Retinal pigment epithelial cell (primary cell): ENCODE measurements around the gene ZBTB16.

Experiments used
- DNase-seq: peaks from one replicate; pipeline ENCODE4 v3.0.0-alpha.2; 2010; ENCODE audit warnings: low read depth
- H3K4me3 ChIP-seq: 2 replicates; pipeline ENCODE4 v1.5.1; 2011; ENCODE audit warnings: mild to moderate bottlenecking, low read length, control low read depth, moderate library complexity
- CTCF ChIP-seq: conservative IDR thresholded peaks from 2 replicates; pipeline ENCODE4 v1.5.1; 2011; ENCODE audit warnings: low read depth, low read length, control low read depth, inconsistent platforms

The ZBTB16 gene

GRCh38 chr11:114221037-114221436 lies 161.5 kb downstream of the ZBTB16 start:
- H3K4me3 ChIP-seq: no peak overlapping the region

GRCh38 chr11:114225661-114226060 lies 166.2 kb downstream of the ZBTB16 start:
- H3K4me3 ChIP-seq: no peak overlapping the region
- no peak for TF ChIP-seq CTCF
- DNase-seq: no peak

More at GRCh38 chr11:114221037-114221436, 161.5 kb downstream of the ZBTB16 start:
- TF ChIP-seq CTCF: no peak
- DNase-seq: no peak

- no peak overlapping the region for H3K4me3 ChIP-seq
- DNase-seq: no peak
- TF ChIP-seq CTCF: no peak
Observed at GRCh38 chr11:114226356-114226755, 166.8 kb downstream of the ZBTB16 start.

GRCh38 chr11:114228435-114229411 lies 169.2 kb downstream of the ZBTB16 start:
- no peak overlapping the region for H3K4me3 ChIP-seq
- DNase-seq: peak; percentile 27
- no peak for TF ChIP-seq CTCF

- no peak for DNase-seq
- no peak for TF ChIP-seq CTCF
- H3K4me3 ChIP-seq: no peak overlapping the region
Observed at GRCh38 chr11:114230031-114230704, 170.7 kb downstream of the ZBTB16 start.

GRCh38 chr11:114232400-114233059 lies 173.0 kb downstream of the ZBTB16 start:
- H3K4me3 ChIP-seq: no peak overlapping the region
- TF ChIP-seq CTCF: no peak
- no peak for DNase-seq
